GM10266 (cell line): Measurements from ENCODE around the gene DNAI1.

Experiments used
- DNase-seq: peaks from one replicate; pipeline ENCODE4 v3.0.0; 2012; ENCODE audit errors: extremely low spot score
- CTCF ChIP-seq: IDR thresholded peaks from 2 replicates; pipeline ENCODE4 v1.5.1; 2012; ENCODE audit warnings: mild to moderate bottlenecking, low read depth; ENCODE audit not compliant: control insufficient read depth, insufficient read depth; ENCODE audit errors: missing control alignments

Gene DNAI1

GRCh38 chr9:34510497-34511468 lies 52.2 kb downstream of the DNAI1 start:
- no peak for DNase-seq
- TF ChIP-seq CTCF: no peak

- no peak for DNase-seq
- TF ChIP-seq CTCF: no peak
These were observed 53.8 kb downstream of the DNAI1 start for GRCh38 chr9:34512131-34513078.

- DNase-seq: no peak
These were observed 55.1 kb downstream of the DNAI1 start for GRCh38 chr9:34513567-34514214.

GRCh38 chr9:34514401-34514800 lies 55.8 kb downstream of the DNAI1 start:
- no peak for TF ChIP-seq CTCF

More at GRCh38 chr9:34513567-34514214, 55.1 kb downstream of the DNAI1 start:
- no peak for TF ChIP-seq CTCF

GRCh38 chr9:34514816-34515215 lies 56.2 kb downstream of the DNAI1 start:
- DNase-seq: no peak
- TF ChIP-seq CTCF: no peak

More at GRCh38 chr9:34514401-34514800, 55.8 kb downstream of the DNAI1 start:
- no peak for DNase-seq

GRCh38 chr9:34515959-34516358 lies 57.4 kb downstream of the DNAI1 start:
- no peak for TF ChIP-seq CTCF
- no peak for DNase-seq
